HG03039 (cell line): ENCODE results near the gene FNDC3B.

Experiments
- ATAC-seq: cut with Tn5 transposase; IDR thresholded peaks from one replicate; pipeline ENCODE4 v1.9.1; 2021; ENCODE audit warnings: mild to moderate bottlenecking, moderate library complexity; ENCODE audit not compliant: unreplicated experiment

Gene FNDC3B

GRCh38 chr3:172051957-172052354 is 12.6 kb downstream of the FNDC3B start:
- ATAC-seq = no peak

- no peak for ATAC-seq
Measured at GRCh38 chr3:172052405-172052804, 13.0 kb downstream of the FNDC3B start.

GRCh38 chr3:172054115-172054764 is 14.9 kb downstream of the FNDC3B start:
- ATAC-seq = no peak

GRCh38 chr3:172056416-172056815 is 17.0 kb downstream of the FNDC3B start:
- no peak for ATAC-seq

GRCh38 chr3:172057059-172057458 is 17.7 kb downstream of the FNDC3B start:
- no peak for ATAC-seq

GRCh38 chr3:172057624-172058327 is 18.4 kb downstream of the FNDC3B start:
- ATAC-seq = no peak

- ATAC-seq = no peak
Measured at GRCh38 chr3:172059532-172059931, 20.2 kb downstream of the FNDC3B start.

GRCh38 chr3:172060234-172060633 is 20.9 kb downstream of the FNDC3B start:
- no peak for ATAC-seq

- peak; percentile 80 for ATAC-seq
Measured at GRCh38 chr3:172061724-172062184, 22.4 kb downstream of the FNDC3B start.

GRCh38 chr3:172062761-172063160 is 23.4 kb downstream of the FNDC3B start:
- ATAC-seq = no peak

GRCh38 chr3:172063456-172064432 is 24.4 kb downstream of the FNDC3B start:
- ATAC-seq = no peak

- no peak for ATAC-seq
Measured at GRCh38 chr3:172065527-172065926, 26.1 kb downstream of the FNDC3B start.

GRCh38 chr3:172065967-172066762 is 26.8 kb downstream of the FNDC3B start:
- no peak for ATAC-seq

GRCh38 chr3:172066880-172067796 is 27.8 kb downstream of the FNDC3B start:
- no peak for ATAC-seq

- ATAC-seq = no peak
Measured at GRCh38 chr3:172067837-172068440, 28.6 kb downstream of the FNDC3B start.

GRCh38 chr3:172068977-172069376 is 29.6 kb downstream of the FNDC3B start:
- no peak for ATAC-seq

- no peak for ATAC-seq
Measured at GRCh38 chr3:172069478-172069877, 30.1 kb downstream of the FNDC3B start.

GRCh38 chr3:172070269-172070668 is 30.9 kb downstream of the FNDC3B start:
- no peak for ATAC-seq

- ATAC-seq = no peak
Measured at GRCh38 chr3:172070802-172071201, 31.4 kb downstream of the FNDC3B start.
